K562 (cell line): ENCODE results near the gene GPR176. TPM values are rescaled to one million over a fixed set of nuclear protein-coding genes. Genes with fewer than 3 reads are reported as not detected.
A peak's percentile ranks its signal among the peaks of the same experiment; 100 is the strongest.

Experiments used
- ATAC-seq: fragments of 200-7000 bp; cut with Tn5 transposase; 3 replicates; pipeline ENCODE4 v1.9.1; 2020; ENCODE audit warnings: moderate library complexity
- BruUV-seq: library from RNA; stranded (reverse); fragments of 400-500 nt; replicated peaks from 2 replicates; lab custom pipeline; 2021; lab: Mats Ljungman, UMichigan
- CTCF ChIA-PET: fragments of 300-600 bp; formaldehyde crosslinking; extraction: SDS; loops from one replicate; lab custom pipeline; 2021; ENCODE audit warnings: low intra/inter-chr PET ratio; lab: Yijun Ruan, JAX
- POLR2A ChIA-PET: fragments of 300-600, 350-650 bp; sonication (Branson Sonifier 250); formaldehyde crosslinking; extraction: SDS; loops from one replicate; lab custom pipeline; 2021; ENCODE audit warnings: antibody characterized with exemption, inconsistent platforms; lab: Yijun Ruan, JAX
- DNase-seq, 4 experiments: peaks; one replicate each; pipeline versions ENCODE4 v3.0.0 to v3.0.0-alpha.2; 2011 to 2018; ENCODE audit warnings: low spot score in 3 of 4, mixed read lengths in 3 of 4; ENCODE audit errors: extremely low read depth in 1 of 4
- FAIRE-seq: peaks from 2 replicates; lab custom pipeline; 2011; peaks lifted over from hg19 to GRCh38; lab: Jason Lieb, UNC
- H2AFZ ChIP-seq: 2 replicates; pipeline ENCODE4 v1.6.0; 2011; ENCODE audit warnings: low read depth, low read length, control low read depth, inconsistent platforms
- H3K27ac ChIP-seq: fragments of 200-600 bp; 3 replicates; pipeline ENCODE4 v1.8.0; 2011; ENCODE audit warnings: low read depth, mild to moderate bottlenecking, control low read depth, inconsistent platforms, low read length, moderate library complexity, mixed read lengths; ENCODE audit errors: extremely low read depth
- H3K27me3 ChIP-seq, 2 experiments: fragments of 300-600 bp in 1 of 2; 2 replicates in 1 of 2; 3 replicates in 1 of 2; pipeline versions ENCODE4 v1.6.0 to v1.8.0; 2011; ENCODE audit warnings: inconsistent platforms in 2 of 2, low read length in 2 of 2, mild to moderate bottlenecking in 1 of 2, mixed read lengths in 1 of 2, moderate library complexity in 1 of 2; ENCODE audit not compliant: control insufficient read depth in 2 of 2, insufficient read depth in 2 of 2
- H3K36me3 ChIP-seq: fragments of 300-600 bp; 3 replicates; pipeline ENCODE4 v1.8.0; 2011; ENCODE audit warnings: mild to moderate bottlenecking, low read length, inconsistent platforms; ENCODE audit not compliant: control insufficient read depth, insufficient read depth
- H3K4me1 ChIP-seq, 2 experiments: fragments of 200-600 bp in 1 of 2; replicated peaks in 1 of 2; 2 replicates in 1 of 2; 3 replicates in 1 of 2; pipeline versions ENCODE4 v1.5.1 to v1.8.0; 2011; ENCODE audit warnings: inconsistent platforms in 2 of 2, low read length in 2 of 2, mild to moderate bottlenecking in 1 of 2, mixed read lengths in 1 of 2, moderate library complexity in 1 of 2; ENCODE audit not compliant: control insufficient read depth in 2 of 2, insufficient read depth in 2 of 2
- H3K4me2 ChIP-seq: 2 replicates; pipeline ENCODE4 v1.6.1; 2011; ENCODE audit warnings: low read length, control low read depth, inconsistent platforms, mixed read lengths; ENCODE audit not compliant: insufficient read depth
- H3K4me3 ChIP-seq: fragments of 200-600 bp; sonication (generic), shearing (Covaris generic); 2 replicates; pipeline ENCODE4 v1.5.1; 2016; ENCODE audit warnings: control low read depth, inconsistent platforms
- H3K79me2 ChIP-seq: fragments of 200-600 bp; 3 replicates; pipeline ENCODE4 v1.8.0; 2011; ENCODE audit warnings: low read length, inconsistent platforms; ENCODE audit not compliant: control insufficient read depth, insufficient read depth
- H3K9ac ChIP-seq, 2 experiments: 2 replicates each; pipeline versions ENCODE4 v1.6.0 to v1.6.1; 2011; ENCODE audit warnings: low read depth in 2 of 2, low read length in 2 of 2, control low read depth in 1 of 2, inconsistent platforms in 1 of 2, mild to moderate bottlenecking in 1 of 2, mixed read lengths in 1 of 2; ENCODE audit not compliant: insufficient read depth in 1 of 2
- H3K9me1 ChIP-seq: one replicate; pipeline ENCODE4 v1.6.0; 2011; ENCODE audit warnings: inconsistent platforms, mild to moderate bottlenecking, low read length, moderate library complexity; ENCODE audit not compliant: control insufficient read depth, insufficient read depth
- H3K9me3 ChIP-seq: replicated peaks from 2 replicates; pipeline ENCODE4 v1.5.1; 2011; ENCODE audit warnings: low read depth, low read length, inconsistent platforms; ENCODE audit not compliant: control insufficient read depth, insufficient read depth
- H4K20me1 ChIP-seq: replicated peaks from 2 replicates; pipeline ENCODE4 v1.6.1; 2011; ENCODE audit warnings: low read length, inconsistent platforms, mixed read lengths; ENCODE audit not compliant: control insufficient read depth, insufficient read depth
- CHD1 ChIP-seq: fragments of 200-600 bp; sonication (generic); IDR thresholded peaks from one replicate; pipeline ENCODE4 v1.6.1; 2012; ENCODE audit warnings: mild to moderate bottlenecking, moderate library complexity, low read length, inconsistent platforms
- CSDE1 ChIP-seq, 2 experiments: fragments of 450-650 bp; IDR thresholded peaks; 2 replicates each; pipeline ENCODE4 v1.6.1; 2016; ENCODE audit warnings: mild to moderate bottlenecking in 1 of 2
- ELF4 ChIP-seq: fragments of 450-650 bp; formaldehyde crosslinking; IDR thresholded peaks from 2 replicates; pipeline ENCODE4 v1.4.0; 2022; ENCODE audit warnings: missing genetic modification characterization
- ESRRA ChIP-seq: fragments of 450-650 bp; IDR thresholded peaks from 2 replicates; pipeline ENCODE4 v1.6.1; 2014; ENCODE audit warnings: low read depth, mild to moderate bottlenecking, moderate library complexity, borderline replicate concordance
- MAFK ChIP-seq: IDR thresholded peaks from 2 replicates; pipeline ENCODE4 v1.6.1; 2011; ENCODE audit warnings: low read length, improper control_type of control experiment
- PML ChIP-seq: IDR thresholded peaks from 2 replicates; pipeline ENCODE4 v1.6.1; 2012; ENCODE audit warnings: low read length, inconsistent platforms
- TRIM25 ChIP-seq: fragments of 450-650 bp; IDR thresholded peaks from 2 replicates; pipeline ENCODE4 v1.7.0; 2016; ENCODE audit warnings: borderline replicate concordance
- ZFP36 ChIP-seq: fragments of 150-350 bp; IDR thresholded peaks from 2 replicates; pipeline ENCODE4 v1.6.1; 2018; ENCODE audit warnings: low read length, low read depth; ENCODE audit not compliant: partially characterized antibody
- WGBS: fragments of 100-300 bp; shearing (Covaris generic); methylation state at CpG from one replicate; pipeline ENCODE4 v1.1.6; 2016; ENCODE audit warnings: low coverage, mixed read lengths; ENCODE audit not compliant: insufficient coverage; ENCODE audit errors: missing lambda C conversion rate; 5-methylcytosine and 5-hydroxymethylcytosine counted together
- in situ Hi-C: fragments of 300-500 bp; cut with MboI; formaldehyde crosslinking; loops from 4 replicates; pipeline ENCODE4 v1.15.0; 2018; ENCODE audit warnings: inconsistent platforms, mixed read lengths
- intact Hi-C: fragments of 100-400 bp; cut with micrococcal nuclease; formaldehyde crosslinking; loops from 2 replicates; pipeline ENCODE4 v1.14.2; 2022
- polyA plus RNA-seq, 8 experiments: library from polyadenylated mRNA; depleted of rRNA in 4 of 8; stranded (reverse) in 5 of 8; unstranded in 3 of 8; fragments of >200 nt; fragmentation: Nextera tagmentation in 2 of 8; fragmentation: Illumina TruSeq in 1 of 8; extraction: Ambion mirVana in 2 of 8; extraction: Trizol in 1 of 8; gene quantifications; 2 replicates each; pipeline versions ENCODE4 v1.2.1 to v1.2.3, GENCODE V29; 2011 to 2014; ENCODE audit warnings: inconsistent platforms in 1 of 8, missing spikeins in 1 of 8
- total RNA-seq, 7 experiments: library from RNA; depleted of rRNA in 6 of 7; stranded (reverse); fragments of >200 nt in 6 of 7; fragmentation: Illumina TruSeq in 2 of 7; extraction: Trizol in 2 of 7; gene quantifications; 2 replicates each; pipeline versions ENCODE4 v1.2.1 to v1.2.3, GENCODE V29; 2011 to 2021; ENCODE audit warnings: low replicate concordance in 1 of 7

GPR176 gene
- total and polyA plus RNA-seq, 9 of the 15 experiments (the other 6 are each of a cell fraction or from before 2014, with no cell fraction given), result 0.03 to 1.2 (median 0.76) TPM

- H4K20me1 ChIP-seq, result no peaks in the 10 kb centered on the region
- H3K79me2 ChIP-seq, result no peaks in the 10 kb centered on the region
- H3K4me1 ChIP-seq, result no peaks in the 10 kb centered on the region; a peak in 1 of 5 replicates
- no peak overlapping the region for H3K27ac ChIP-seq
- FAIRE-seq (no peak), DNase-seq (no peak), ATAC-seq (peak; percentile 68; the same call in 2 of the 3 replicates)
- no peak overlapping the region for H2AFZ ChIP-seq
- no peaks in the 10 kb centered on the region for H3K9me3 ChIP-seq
- POLR2A ChIA-PET, result interaction anchor here (0.7 to 1.0 kb wide), 4 partner anchors 14 to 330 kb away, joined by 3 read pairs; partner anchors contain the start of gene FSIP1
- no peak overlapping the region for H3K4me3 ChIP-seq
- intact Hi-C loops, result no loop called here
- in situ Hi-C loops, result no loop called here
- no peaks in the 10 kb centered on the region for H3K27me3 ChIP-seq
- H3K4me2 ChIP-seq, result no peak overlapping the region
- CTCF ChIA-PET, result no interaction called here
- BruUV-seq, result no TSS peak
- no peaks in the 10 kb centered on the region for H3K9me1 ChIP-seq
- 48% methylated on average over 5 of the region's 5 CpGs for WGBS
- H3K9ac ChIP-seq, result no peak overlapping the region
- no peaks in the 10 kb centered on the region for H3K36me3 ChIP-seq
- TF ChIP-seq ZFP36 (no peak), ESRRA (0 out of 2 replicates have a peak, but pooled peaks have one; percentile 34)
These were observed 152.1 kb downstream of the GPR176 start for GRCh38 chr15:39767921-39768320.

GRCh38 chr15:39761006-39761405, 159.1 kb downstream of the GPR176 start:
- H4K20me1 ChIP-seq, result no peaks in the 10 kb centered on the region
- no peaks in the 10 kb centered on the region for H3K9me1 ChIP-seq
- in situ Hi-C loops (loop anchor here (5.0 kb wide), 1 partner anchor 69 kb away; no protein-coding TSS in a partner anchor), intact Hi-C loops (no loop called here)
- H3K36me3 ChIP-seq, result no peaks in the 10 kb centered on the region
- BruUV-seq, result no TSS peak
- no peak for ATAC-seq
- no peaks in the 10 kb centered on the region for H3K79me2 ChIP-seq
- H3K4me1 ChIP-seq, result no peaks in the 10 kb centered on the region
- H3K9ac ChIP-seq, result no peak overlapping the region
- WGBS, result 20% methylated on average over 2 of the region's 2 CpGs
- no peak for FAIRE-seq
- no peaks in the 10 kb centered on the region for H3K27me3 ChIP-seq
- no peak for DNase-seq
- H2AFZ ChIP-seq, result no peak overlapping the region
- no peak overlapping the region for H3K4me2 ChIP-seq
- H3K4me3 ChIP-seq, result no peak overlapping the region
- H3K27ac ChIP-seq, result no peak overlapping the region
- CTCF ChIA-PET, result no interaction called here
- TF ChIP-seq CSDE1 (IDR thresholded peaks at IDR 0.05) (no peak), MAFK (no peak), ELF4 (CRISPR knock-in tag) (no peak), CHD1 (no peak), PML (no peak), TRIM25 (no peak)
- no peaks in the 10 kb centered on the region for H3K9me3 ChIP-seq
- POLR2A ChIA-PET, result no interaction called here
